Skin of body (tissue), 2 donors: ENCODE data around the gene TRPM8. TPM values are rescaled to one million over a fixed set of nuclear protein-coding genes. Genes with fewer than 3 reads are reported as not detected.
"Not testable (repeated sequence)": the region's sequence is repeated elsewhere in the genome, so short reads cannot be mapped to it uniquely, and the experiment has no call there.

Experiments
- DNase-seq: peaks from one replicate; lab custom pipeline; 2025; lab: John Stamatoyannopoulos, UW
- total RNA-seq: library from RNA; depleted of rRNA; stranded (reverse); fragments of >200 nt; gene quantifications from one replicate; pipeline ENCODE4 v1.2.3, GENCODE V29; 2014

The TRPM8 gene
- 0.10 TPM for total RNA-seq

- no peak for DNase-seq
Observed at GRCh38 chr2:233917116-233917515, at the start of gene TRPM8. Gene TRPM8 (plus strand): TSS chr2:233917373. CDS start chr2:233926538, 9,165 bp downstream.

- DNase-seq, result no peak
Observed at GRCh38 chr2:233867993-233868532, 49.1 kb upstream of the TRPM8 start, which contains the start of gene MSL3B. Gene MSL3B (minus strand): TSS chr2:233868386.

GRCh38 chr2:233871432-233871831 lies 45.7 kb upstream of the TRPM8 start:
- DNase-seq, result no peak

- DNase-seq, result not testable (repeated sequence)
Observed at GRCh38 chr2:233872125-233872524, 45.0 kb upstream of the TRPM8 start.

GRCh38 chr2:233882353-233882752 lies 34.8 kb upstream of the TRPM8 start:
- DNase-seq, result no peak

- DNase-seq, result no peak
Observed at GRCh38 chr2:233892793-233893192, 24.4 kb upstream of the TRPM8 start.

GRCh38 chr2:233896253-233896652 lies 20.9 kb upstream of the TRPM8 start:
- DNase-seq, result not testable (repeated sequence)

GRCh38 chr2:233901367-233901766 lies 15.8 kb upstream of the TRPM8 start:
- no peak for DNase-seq

GRCh38 chr2:233901884-233902283 lies 15.3 kb upstream of the TRPM8 start:
- no peak for DNase-seq

- no peak for DNase-seq
Observed at GRCh38 chr2:233905945-233906344, 11.2 kb upstream of the TRPM8 start.

- no peak for DNase-seq
Observed at GRCh38 chr2:233907627-233908026, 9.5 kb upstream of the TRPM8 start.

GRCh38 chr2:233912691-233913423 lies 4.3 kb upstream of the TRPM8 start:
- DNase-seq, result no peak

GRCh38 chr2:233915128-233915527 lies 2.0 kb upstream of the TRPM8 start:
- DNase-seq, result no peak

- DNase-seq, result no peak
Observed at GRCh38 chr2:233919319-233919718, 2.1 kb downstream of the TRPM8 start.

- DNase-seq, result no peak
Observed at GRCh38 chr2:233919938-233920337, 2.8 kb downstream of the TRPM8 start.

GRCh38 chr2:233922471-233922870 lies 5.3 kb downstream of the TRPM8 start:
- no peak for DNase-seq

GRCh38 chr2:233925402-233925801 lies 8.2 kb downstream of the TRPM8 start:
- no peak for DNase-seq

- no peak for DNase-seq
Observed at GRCh38 chr2:233926806-233927205, 9.6 kb downstream of the TRPM8 start.

GRCh38 chr2:233928594-233929351 lies 11.6 kb downstream of the TRPM8 start:
- no peak for DNase-seq

GRCh38 chr2:233929352-233930022 lies 12.3 kb downstream of the TRPM8 start:
- no peak for DNase-seq

GRCh38 chr2:233934524-233934923 lies 17.4 kb downstream of the TRPM8 start:
- no peak for DNase-seq

GRCh38 chr2:233935426-233935825 lies 18.3 kb downstream of the TRPM8 start:
- DNase-seq, result no peak
